Kidney epithelial cell (primary cell): ENCODE data around the gene WNT6. TPM values are rescaled to one million over a fixed set of nuclear protein-coding genes. Genes with fewer than 3 reads are reported as not detected.

Experiments used
- DNase-seq: peaks from one replicate; pipeline ENCODE4 v3.0.0-alpha.2; 2010; ENCODE audit warnings: low read depth
- H3K27me3 ChIP-seq: 2 replicates; pipeline ENCODE4 v1.6.0; 2011; ENCODE audit warnings: low read length; ENCODE audit not compliant: control insufficient read depth, insufficient read depth
- H3K36me3 ChIP-seq: 2 replicates; pipeline ENCODE4 v1.5.1; 2011; ENCODE audit warnings: low read length; ENCODE audit not compliant: control insufficient read depth, insufficient read depth
- H3K4me3 ChIP-seq: 2 replicates; pipeline ENCODE4 v1.5.1; 2011; ENCODE audit warnings: low read depth, mild to moderate bottlenecking, control low read depth, low read length
- CTCF ChIP-seq: IDR thresholded peaks from 2 replicates; pipeline ENCODE4 v1.5.1; 2011; ENCODE audit warnings: mild to moderate bottlenecking, moderate library complexity, low read length, control low read depth, inconsistent platforms; ENCODE audit not compliant: insufficient read depth, poor library complexity, severe bottlenecking
- total RNA-seq: library from RNA; depleted of rRNA; stranded (reverse); fragments of >200 nt; gene quantifications from 2 replicates; pipeline ENCODE4 v1.2.3, GENCODE V29; 2015

WNT6 gene
- total RNA-seq, 1 donor from 2014 or later, result 1.2 TPM

DNA sequence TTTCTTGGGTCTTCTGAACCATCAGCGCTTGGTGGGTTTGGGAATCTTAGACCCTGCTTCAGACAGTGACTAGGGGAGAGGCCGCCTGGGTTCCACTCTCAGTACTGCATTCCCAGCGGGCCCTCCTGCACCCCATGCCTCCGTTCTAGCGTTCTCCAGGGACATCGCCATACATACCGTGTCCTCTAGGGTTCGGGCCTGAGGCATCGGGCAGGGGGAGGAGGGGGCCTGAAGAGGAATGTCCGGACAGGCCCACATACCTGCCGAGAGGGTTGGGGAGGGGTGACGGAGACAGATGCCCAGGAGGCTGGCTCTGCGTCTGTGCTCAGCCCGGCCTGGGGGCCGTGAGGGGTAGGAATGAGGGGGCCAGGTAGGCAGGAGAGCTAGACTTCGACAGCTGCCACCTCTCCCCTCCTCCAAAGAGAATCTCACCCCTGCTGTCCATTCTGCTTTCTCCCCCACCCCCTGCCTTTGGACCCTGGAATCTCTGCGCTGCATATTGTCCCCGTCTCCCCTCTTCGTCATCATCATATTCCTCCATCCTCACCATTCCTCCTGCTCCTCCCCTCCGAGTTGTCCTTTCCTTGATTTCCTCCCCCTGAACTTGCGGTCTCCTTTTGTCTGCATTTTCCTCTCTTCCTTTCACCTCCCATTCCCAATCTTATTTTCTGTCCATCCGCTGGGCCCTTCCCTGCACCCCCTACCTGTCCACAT is 13.2 kb downstream of the WNT6 start:
- DNase-seq, result no peak
- H3K4me3 ChIP-seq, result no peak overlapping the region
- peaks cover 69% of the 10 kb centered on the region for H3K27me3 ChIP-seq
- TF ChIP-seq CTCF, result no peak
- H3K36me3 ChIP-seq, result no peaks in the 10 kb centered on the region

DNA sequence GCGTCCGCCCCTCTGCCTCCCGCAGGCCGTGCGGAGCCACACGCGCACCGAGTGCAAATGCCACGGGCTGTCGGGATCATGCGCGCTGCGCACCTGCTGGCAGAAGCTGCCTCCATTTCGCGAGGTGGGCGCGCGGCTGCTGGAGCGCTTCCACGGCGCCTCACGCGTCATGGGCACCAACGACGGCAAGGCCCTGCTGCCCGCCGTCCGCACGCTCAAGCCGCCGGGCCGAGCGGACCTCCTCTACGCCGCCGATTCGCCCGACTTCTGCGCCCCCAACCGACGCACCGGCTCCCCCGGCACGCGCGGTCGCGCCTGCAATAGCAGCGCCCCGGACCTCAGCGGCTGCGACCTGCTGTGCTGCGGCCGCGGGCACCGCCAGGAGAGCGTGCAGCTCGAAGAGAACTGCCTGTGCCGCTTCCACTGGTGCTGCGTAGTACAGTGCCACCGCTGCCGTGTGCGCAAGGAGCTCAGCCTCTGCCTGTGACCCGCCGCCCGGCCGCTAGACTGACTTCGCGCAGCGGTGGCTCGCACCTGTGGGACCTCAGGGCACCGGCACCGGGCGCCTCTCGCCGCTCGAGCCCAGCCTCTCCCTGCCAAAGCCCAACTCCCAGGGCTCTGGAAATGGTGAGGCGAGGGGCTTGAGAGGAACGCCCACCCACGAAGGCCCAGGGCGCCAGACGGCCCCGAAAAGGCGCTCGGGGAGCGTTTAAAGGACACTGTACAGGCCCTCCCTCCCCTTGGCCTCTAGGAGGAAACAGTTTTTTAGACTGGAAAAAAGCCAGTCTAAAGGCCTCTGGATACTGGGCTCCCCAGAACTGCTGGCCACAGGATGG is 14.0 kb downstream of the WNT6 start:
- TF ChIP-seq CTCF, result no peak
- DNase-seq, result no peak
- peaks cover 66% of the 10 kb centered on the region for H3K27me3 ChIP-seq
- H3K4me3 ChIP-seq, result no peak overlapping the region
- H3K36me3 ChIP-seq, result no peaks in the 10 kb centered on the region

DNA sequence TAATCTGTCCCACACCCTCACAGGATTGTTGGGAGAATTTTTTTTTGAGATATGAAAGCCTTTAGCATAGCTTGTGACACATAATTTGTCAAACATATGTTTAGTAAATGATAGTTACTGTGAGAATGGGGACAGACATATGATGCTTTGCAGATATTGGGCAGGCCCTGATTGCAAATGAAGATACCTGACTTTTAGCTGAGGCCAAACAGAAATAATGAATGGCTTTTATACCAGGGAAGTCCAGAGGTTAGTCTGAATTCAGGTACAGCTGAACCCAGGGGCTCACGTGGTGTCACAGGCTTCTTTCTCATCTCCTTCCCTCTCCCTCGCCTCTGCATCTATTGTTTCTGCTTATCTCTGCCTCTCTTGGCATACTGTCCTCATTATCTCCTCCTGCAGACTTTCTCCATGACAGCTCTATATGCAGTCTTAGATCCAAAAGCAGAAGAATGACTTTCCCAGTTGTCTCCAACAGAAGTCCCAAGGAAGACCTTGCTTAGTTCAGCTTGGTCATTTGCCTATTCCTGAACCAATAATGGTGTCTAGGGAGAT is 16.2 kb downstream of the WNT6 start:
- H3K4me3 ChIP-seq, result no peak overlapping the region
- DNase-seq, result no peak
- TF ChIP-seq CTCF, result no peak
- no peaks in the 10 kb centered on the region for H3K36me3 ChIP-seq
- H3K27me3 ChIP-seq, result peaks cover 61% of the 10 kb centered on the region

DNA sequence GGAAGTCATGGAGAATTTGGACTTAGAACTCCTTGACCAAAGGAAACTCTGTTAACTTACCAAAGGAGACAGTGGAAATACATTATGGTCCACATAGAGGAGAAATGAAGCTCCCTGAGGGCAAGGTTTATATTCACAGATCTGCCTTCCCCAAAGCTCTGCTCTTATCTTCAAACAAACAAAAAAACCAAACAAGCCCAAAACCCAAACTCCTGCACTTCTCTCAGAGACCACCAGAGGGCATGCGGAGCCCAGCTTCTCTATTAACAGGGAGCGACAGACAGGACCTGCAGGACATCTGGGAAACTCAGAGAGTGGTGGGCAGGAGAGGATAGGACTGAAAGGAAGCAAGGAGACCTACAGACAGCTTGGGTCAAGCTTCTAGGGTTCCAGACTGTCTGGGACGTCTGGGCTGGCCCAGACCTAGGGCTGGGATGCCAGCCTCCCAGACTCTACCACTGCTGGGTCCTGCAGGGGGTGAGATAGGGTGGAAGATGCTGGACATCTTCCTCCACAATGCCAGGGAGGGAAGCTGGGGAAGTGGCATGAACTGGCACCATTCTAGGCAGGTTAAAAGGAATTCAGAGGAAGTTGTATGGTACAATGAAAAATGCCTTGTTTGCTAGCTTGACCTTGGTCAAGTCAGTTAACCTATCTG is 17.1 kb downstream of the WNT6 start:
- no peak overlapping the region for H3K4me3 ChIP-seq
- no peaks in the 10 kb centered on the region for H3K36me3 ChIP-seq
- peaks cover 57% of the 10 kb centered on the region for H3K27me3 ChIP-seq
- no peak for DNase-seq
- peak; percentile 96 for TF ChIP-seq CTCF

DNA sequence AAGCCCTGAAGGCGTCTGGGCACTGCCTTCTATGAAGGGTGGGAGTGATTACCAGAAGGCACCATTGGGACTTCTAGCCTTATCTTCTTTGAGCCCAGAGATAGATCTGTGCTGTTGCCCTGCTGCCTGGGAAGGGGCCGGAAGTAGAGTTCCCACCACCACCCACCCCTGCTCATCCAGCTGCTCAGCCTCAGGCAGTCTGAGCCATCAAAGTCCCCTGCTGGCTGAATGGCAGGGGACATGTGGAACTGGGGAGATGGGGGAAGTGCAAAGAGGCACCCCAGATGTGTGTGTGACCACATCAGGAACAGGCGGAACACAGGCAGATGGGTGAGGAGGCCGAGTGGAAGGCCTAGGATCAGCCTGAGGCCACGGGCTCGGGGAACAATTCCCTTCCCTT is 17.7 kb downstream of the WNT6 start:
- H3K4me3 ChIP-seq, result no peak overlapping the region
- H3K36me3 ChIP-seq, result no peaks in the 10 kb centered on the region
- no peak for TF ChIP-seq CTCF
- peaks cover 51% of the 10 kb centered on the region for H3K27me3 ChIP-seq
- DNase-seq, result no peak
